DOHH2 (cell line): ENCODE measurements around the gene AKAP8L.

ENCODE experiments used
- H3F3A ChIP-seq: fragments of 200-600 bp; sonication (generic), shearing (Covaris generic); 2 replicates; pipeline ENCODE4 v1.6.0; 2016; ENCODE audit warnings: antibody characterized with exemption, mild to moderate bottlenecking; ENCODE audit not compliant: control insufficient read depth, insufficient read depth
- H3K27ac ChIP-seq: fragments of 200-600 bp; sonication (generic); 2 replicates; pipeline ENCODE4 v1.5.1; 2014; ENCODE audit warnings: low read depth, mild to moderate bottlenecking, low read length, moderate library complexity
- H3K27me3 ChIP-seq: fragments of 200-600 bp; sonication (generic); 2 replicates; pipeline ENCODE4 v1.6.1; 2014; ENCODE audit warnings: mild to moderate bottlenecking, low read length, mixed read lengths; ENCODE audit not compliant: control insufficient read depth
- H3K36me3 ChIP-seq: fragments of 200-600 bp; sonication (generic); 2 replicates; pipeline ENCODE4 v1.6.1; 2014; ENCODE audit warnings: mild to moderate bottlenecking, low read length, moderate library complexity, mixed read lengths; ENCODE audit not compliant: control insufficient read depth
- H3K4me1 ChIP-seq: fragments of 200-600 bp; sonication (generic); 2 replicates; pipeline ENCODE4 v1.6.1; 2014; ENCODE audit warnings: mild to moderate bottlenecking, low read length, mixed read lengths; ENCODE audit not compliant: control insufficient read depth
- H3K4me2 ChIP-seq: fragments of 200-600 bp; sonication (generic); 2 replicates; pipeline ENCODE4 v1.6.0; 2014; ENCODE audit warnings: mild to moderate bottlenecking, low read length, moderate library complexity
- H3K4me3 ChIP-seq: fragments of 200-600 bp; sonication (generic); 2 replicates; pipeline ENCODE4 v1.5.1; 2014; ENCODE audit warnings: mild to moderate bottlenecking, low read length, mixed read lengths
- H3K79me2 ChIP-seq: fragments of 200-600 bp; sonication (generic); 2 replicates; pipeline ENCODE4 v1.6.1; 2014; ENCODE audit warnings: mild to moderate bottlenecking, low read length, mixed read lengths; ENCODE audit not compliant: control insufficient read depth
- H3K9me2 ChIP-seq: fragments of 200-600 bp; sonication (generic); replicated peaks from 2 replicates; pipeline ENCODE4 v1.6.1; 2014; ENCODE audit warnings: mild to moderate bottlenecking, low read length, mixed read lengths; ENCODE audit not compliant: control insufficient read depth
- H3K9me3 ChIP-seq: fragments of 200-600 bp; sonication (generic); 2 replicates; pipeline ENCODE4 v1.6.1; 2014; ENCODE audit warnings: antibody characterized with exemption, low read length, mixed read lengths; ENCODE audit not compliant: control insufficient read depth, insufficient read depth
- H4K20me1 ChIP-seq: fragments of 200-600 bp; sonication (generic); 2 replicates; pipeline ENCODE4 v1.6.0; 2014; ENCODE audit warnings: low read depth, mild to moderate bottlenecking, antibody characterized with exemption, low read length, moderate library complexity; ENCODE audit not compliant: control insufficient read depth, insufficient read depth
- EZH2phosphoT487 ChIP-seq: fragments of 200-600 bp; sonication (generic); IDR thresholded peaks from 2 replicates; pipeline ENCODE4 v1.6.1; 2017; ENCODE audit warnings: borderline replicate concordance, mild to moderate bottlenecking, antibody characterized with exemption, low read length, moderate library complexity, mixed read lengths
- TF ChIP-seq, protein P1 (sequence below): fragments of 200-600 bp; sonication (generic); IDR thresholded peaks from one replicate; pipeline ENCODE4 v1.5.1; 2014; ENCODE audit warnings: antibody characterized with exemption, mild to moderate bottlenecking, low read depth, low read length; ENCODE audit not compliant: poor library complexity, severe bottlenecking

Gene AKAP8L

DNA sequence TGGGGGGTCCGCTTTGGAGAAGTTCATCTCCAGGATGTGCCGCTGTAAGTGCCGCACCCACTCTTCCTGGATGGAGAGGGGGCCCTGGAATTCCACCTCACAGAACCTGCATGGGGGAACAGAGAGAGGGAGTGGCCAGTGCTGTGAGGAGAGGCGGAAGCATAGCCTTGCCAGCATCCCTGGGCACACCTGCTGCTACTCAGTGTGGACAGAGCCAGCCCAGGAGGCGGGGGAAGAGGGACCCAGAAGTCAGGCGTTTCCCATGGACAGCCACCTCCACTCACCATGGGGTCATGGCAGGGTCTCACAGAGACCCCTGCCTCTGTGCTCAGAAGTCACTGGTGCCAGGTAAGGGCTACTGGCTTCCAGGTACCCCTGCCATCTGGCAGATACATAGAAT lies 4.3 kb upstream of the AKAP8L start:
- Histone ChIP-seq H3K4me2 (no peak overlapping the region), H3K4me3 (no peak overlapping the region), H3F3A (peaks cover 11% of the 10 kb centered on the region; the same call in 1 of the 2 replicates), H3K4me1 (peaks cover 8% of the 10 kb centered on the region), H4K20me1 (no peaks in the 10 kb centered on the region), H3K27ac (no peak overlapping the region), H3K36me3 (peaks cover 62% of the 10 kb centered on the region), H3K79me2 (peaks cover 7% of the 10 kb centered on the region), H3K9me3 (no peaks in the 10 kb centered on the region), H3K9me2 (no peaks in the 10 kb centered on the region), H3K27me3 (no peaks in the 10 kb centered on the region)
- TF ChIP-seq, protein P1, sequence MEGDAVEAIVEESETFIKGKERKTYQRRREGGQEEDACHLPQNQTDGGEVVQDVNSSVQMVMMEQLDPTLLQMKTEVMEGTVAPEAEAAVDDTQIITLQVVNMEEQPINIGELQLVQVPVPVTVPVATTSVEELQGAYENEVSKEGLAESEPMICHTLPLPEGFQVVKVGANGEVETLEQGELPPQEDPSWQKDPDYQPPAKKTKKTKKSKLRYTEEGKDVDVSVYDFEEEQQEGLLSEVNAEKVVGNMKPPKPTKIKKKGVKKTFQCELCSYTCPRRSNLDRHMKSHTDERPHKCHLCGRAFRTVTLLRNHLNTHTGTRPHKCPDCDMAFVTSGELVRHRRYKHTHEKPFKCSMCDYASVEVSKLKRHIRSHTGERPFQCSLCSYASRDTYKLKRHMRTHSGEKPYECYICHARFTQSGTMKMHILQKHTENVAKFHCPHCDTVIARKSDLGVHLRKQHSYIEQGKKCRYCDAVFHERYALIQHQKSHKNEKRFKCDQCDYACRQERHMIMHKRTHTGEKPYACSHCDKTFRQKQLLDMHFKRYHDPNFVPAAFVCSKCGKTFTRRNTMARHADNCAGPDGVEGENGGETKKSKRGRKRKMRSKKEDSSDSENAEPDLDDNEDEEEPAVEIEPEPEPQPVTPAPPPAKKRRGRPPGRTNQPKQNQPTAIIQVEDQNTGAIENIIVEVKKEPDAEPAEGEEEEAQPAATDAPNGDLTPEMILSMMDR, result no peak
- TF ChIP-seq EZH2phosphoT487, result no peak

DNA sequence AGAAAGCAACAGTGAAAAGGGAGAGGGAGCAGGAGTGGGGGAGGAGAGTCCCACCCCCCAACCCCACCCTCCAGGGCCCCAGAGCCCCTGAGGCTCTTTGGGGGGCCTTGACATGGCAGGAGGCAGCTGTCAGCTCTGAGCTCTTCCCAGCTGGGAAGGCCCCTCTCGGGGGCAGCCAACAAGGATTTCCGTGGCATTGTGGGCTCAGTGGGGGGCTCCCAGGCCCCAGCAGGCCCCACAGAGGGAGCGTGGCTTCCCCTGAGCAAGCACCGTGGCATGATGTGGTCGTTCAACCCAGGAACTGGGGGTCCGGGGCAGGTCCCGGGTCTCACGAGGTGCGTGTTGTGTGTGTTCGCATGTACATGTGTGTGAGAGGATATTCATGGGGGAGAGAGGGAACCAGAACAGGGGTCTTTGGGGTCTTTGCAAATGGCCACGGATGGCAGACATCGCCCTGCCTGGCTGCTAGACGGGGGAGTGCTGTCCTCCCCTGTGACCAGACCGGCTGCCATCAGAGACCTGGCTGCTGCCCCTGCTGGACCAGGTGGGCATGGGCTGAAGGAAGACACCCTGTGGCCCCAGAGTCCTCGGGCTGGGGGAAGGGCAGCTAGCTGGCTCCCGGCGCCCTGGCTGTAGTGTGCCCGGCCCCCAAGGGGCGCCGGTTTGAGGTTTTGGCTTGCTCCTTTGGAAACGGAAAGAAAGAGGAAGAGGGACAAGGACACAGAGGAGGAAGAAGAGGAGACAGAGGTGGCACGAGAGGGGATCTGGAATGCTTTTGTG lies 3.7 kb upstream of the AKAP8L start:
- Histone ChIP-seq H3K4me3 (no peak overlapping the region), H4K20me1 (peaks cover 3% of the 10 kb centered on the region; the same call in 1 of the 2 replicates), H3K9me2 (no peaks in the 10 kb centered on the region), H3F3A (peaks cover 11% of the 10 kb centered on the region; the same call in 1 of the 2 replicates), H3K4me1 (peaks cover 12% of the 10 kb centered on the region), H3K27ac (no peak overlapping the region), H3K4me2 (no peak overlapping the region), H3K27me3 (no peaks in the 10 kb centered on the region), H3K9me3 (no peaks in the 10 kb centered on the region), H3K36me3 (peaks cover 61% of the 10 kb centered on the region), H3K79me2 (peaks cover 13% of the 10 kb centered on the region)
- TF ChIP-seq, protein P1, result no peak
- no peak for TF ChIP-seq EZH2phosphoT487

DNA sequence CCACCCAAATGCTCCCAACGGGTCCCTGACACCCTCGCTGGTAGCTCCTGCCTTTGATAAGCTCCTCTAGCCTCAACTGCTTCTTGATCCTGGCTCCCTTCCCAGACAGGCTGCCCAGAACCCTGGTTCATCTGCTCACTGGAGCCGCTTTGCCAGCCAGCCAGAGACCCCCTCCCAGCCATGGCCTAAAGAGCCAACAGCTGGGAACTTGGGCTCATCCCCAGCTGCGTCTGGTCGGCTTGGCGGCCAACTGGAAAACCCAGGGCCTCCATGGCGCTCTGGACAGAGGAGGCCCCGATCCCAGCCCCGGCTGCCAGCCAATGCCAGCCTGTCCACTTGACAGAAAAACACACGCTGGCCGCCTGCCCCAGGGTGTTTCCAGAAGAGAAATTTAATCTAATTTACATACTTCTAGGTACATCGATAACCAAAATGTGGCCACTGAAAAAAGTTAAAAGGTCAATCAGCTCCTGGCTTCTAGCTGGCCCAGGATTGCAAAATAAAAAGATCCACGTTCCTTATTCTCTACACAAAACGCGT lies 3.0 kb upstream of the AKAP8L start:
- Histone ChIP-seq H3K36me3 (peaks cover 61% of the 10 kb centered on the region), H3K4me2 (no peak overlapping the region), H4K20me1 (peaks cover 7% of the 10 kb centered on the region; the same call in 1 of the 2 replicates), H3K27me3 (no peaks in the 10 kb centered on the region), H3K27ac (no peak overlapping the region), H3K9me2 (no peaks in the 10 kb centered on the region), H3K79me2 (peaks cover 20% of the 10 kb centered on the region), H3F3A (peaks cover 11% of the 10 kb centered on the region; the same call in 1 of the 2 replicates), H3K4me3 (no peak overlapping the region), H3K4me1 (peaks cover 19% of the 10 kb centered on the region), H3K9me3 (no peaks in the 10 kb centered on the region)
- no peak for TF ChIP-seq EZH2phosphoT487
- TF ChIP-seq, protein P1, result no peak
